Stimulated activated naive CD8-positive, alpha-beta T cell treated with anti-CD3 and anti-CD28 coated beads, Interleukin-15, Interleukin-2, amounts not matched to agents 100 ng/mL and 50 ng/mL, for 24 hours (primary cell): ENCODE results near the gene FUCA2.
"Not testable (repeated sequence)": the region's sequence is repeated elsewhere in the genome, so short reads cannot be mapped to it uniquely, and the experiment has no call there.

Experiments used
- H3K27ac Mint-ChIP-seq: one replicate; pipeline ENCODE4 v1.8.0; 2021; ENCODE audit warnings: mild to moderate bottlenecking, mixed read lengths
- H3K27me3 Mint-ChIP-seq: one replicate; pipeline ENCODE4 v1.8.0; 2021; ENCODE audit warnings: mixed read lengths
- H3K36me3 Mint-ChIP-seq: one replicate; pipeline ENCODE4 v1.8.0; 2021; ENCODE audit warnings: low read depth, mixed read lengths
- H3K4me1 Mint-ChIP-seq: one replicate; pipeline ENCODE4 v1.8.0; 2021; ENCODE audit warnings: low read depth, mixed read lengths
- H3K4me3 Mint-ChIP-seq: one replicate; pipeline ENCODE4 v1.8.0; 2021; ENCODE audit warnings: mild to moderate bottlenecking, mixed read lengths
- H3K9me3 Mint-ChIP-seq: one replicate; pipeline ENCODE4 v1.8.0; 2021; ENCODE audit warnings: mixed read lengths

The FUCA2 gene

GRCh38 chr6:143490775-143491174 is 20.7 kb downstream of the FUCA2 start:
- peaks cover 29% of the 10 kb centered on the region for H3K36me3 Mint-ChIP-seq
- H3K4me3 Mint-ChIP-seq: no peak overlapping the region
- no peaks in the 10 kb centered on the region for H3K4me1 Mint-ChIP-seq
- no peak overlapping the region for H3K27ac Mint-ChIP-seq
- no peaks in the 10 kb centered on the region for H3K27me3 Mint-ChIP-seq
- no peaks in the 10 kb centered on the region for H3K9me3 Mint-ChIP-seq

- Mint-ChIP-seq H3K4me1 (no peaks in the 10 kb centered on the region), H3K9me3 (no peaks in the 10 kb centered on the region), H3K36me3 (peaks cover 27% of the 10 kb centered on the region), H3K27me3 (no peaks in the 10 kb centered on the region), H3K27ac (no peak overlapping the region), H3K4me3 (no peak overlapping the region)
Measured at GRCh38 chr6:143490244-143490643, 21.3 kb downstream of the FUCA2 start.

- H3K4me1 Mint-ChIP-seq: no peaks in the 10 kb centered on the region
- no peak overlapping the region for H3K27ac Mint-ChIP-seq
- H3K27me3 Mint-ChIP-seq: no peaks in the 10 kb centered on the region
- H3K9me3 Mint-ChIP-seq: no peaks in the 10 kb centered on the region
- H3K4me3 Mint-ChIP-seq: no peak overlapping the region
- peaks cover 20% of the 10 kb centered on the region for H3K36me3 Mint-ChIP-seq
Measured at GRCh38 chr6:143486752-143487151, 24.8 kb downstream of the FUCA2 start.

GRCh38 chr6:143485967-143486366 is 25.6 kb downstream of the FUCA2 start:
- no peaks in the 10 kb centered on the region for H3K27me3 Mint-ChIP-seq
- H3K36me3 Mint-ChIP-seq: peaks cover 20% of the 10 kb centered on the region
- H3K4me3 Mint-ChIP-seq: no peak overlapping the region
- no peaks in the 10 kb centered on the region for H3K4me1 Mint-ChIP-seq
- H3K9me3 Mint-ChIP-seq: no peaks in the 10 kb centered on the region
- no peak overlapping the region for H3K27ac Mint-ChIP-seq

GRCh38 chr6:143482593-143482992 is 28.9 kb downstream of the FUCA2 start:
- Mint-ChIP-seq H3K4me1 (no peaks in the 10 kb centered on the region), H3K36me3 (peaks cover 25% of the 10 kb centered on the region), H3K27ac (no peak overlapping the region), H3K4me3 (no peak overlapping the region), H3K27me3 (no peaks in the 10 kb centered on the region), H3K9me3 (no peaks in the 10 kb centered on the region)

- Mint-ChIP-seq H3K4me1 (no peaks in the 10 kb centered on the region), H3K27ac (no peak overlapping the region), H3K27me3 (no peaks in the 10 kb centered on the region), H3K36me3 (peaks cover 50% of the 10 kb centered on the region), H3K9me3 (no peaks in the 10 kb centered on the region), H3K4me3 (no peak overlapping the region)
Measured at GRCh38 chr6:143478479-143479062, 32.9 kb downstream of the FUCA2 start.

GRCh38 chr6:143476545-143476944 is 35.0 kb downstream of the FUCA2 start:
- no peak overlapping the region for H3K4me3 Mint-ChIP-seq
- H3K36me3 Mint-ChIP-seq: peaks cover 68% of the 10 kb centered on the region
- H3K4me1 Mint-ChIP-seq: no peaks in the 10 kb centered on the region
- H3K27ac Mint-ChIP-seq: no peak overlapping the region
- H3K9me3 Mint-ChIP-seq: no peaks in the 10 kb centered on the region
- H3K27me3 Mint-ChIP-seq: no peaks in the 10 kb centered on the region

GRCh38 chr6:143471822-143472221 is 39.7 kb downstream of the FUCA2 start:
- Mint-ChIP-seq H3K4me3 (no peak overlapping the region), H3K4me1 (no peaks in the 10 kb centered on the region), H3K27ac (no peak overlapping the region), H3K27me3 (no peaks in the 10 kb centered on the region), H3K9me3 (no peaks in the 10 kb centered on the region), H3K36me3 (peaks cover 72% of the 10 kb centered on the region)

- not testable (repeated sequence) for H3K27ac Mint-ChIP-seq, H3K4me1 Mint-ChIP-seq, H3K9me3 Mint-ChIP-seq, H3K27me3 Mint-ChIP-seq, H3K4me3 Mint-ChIP-seq
- H3K36me3 Mint-ChIP-seq: peaks cover 62% of the 10 kb centered on the region
Measured at GRCh38 chr6:143468823-143469222, 42.7 kb downstream of the FUCA2 start.

GRCh38 chr6:143468026-143468425 is 43.5 kb downstream of the FUCA2 start:
- Mint-ChIP-seq H3K4me1 (no peaks in the 10 kb centered on the region), H3K27me3 (no peaks in the 10 kb centered on the region), H3K4me3 (no peak overlapping the region), H3K36me3 (peaks cover 56% of the 10 kb centered on the region), H3K9me3 (no peaks in the 10 kb centered on the region), H3K27ac (no peak overlapping the region)

GRCh38 chr6:143465546-143465945 is 46.0 kb downstream of the FUCA2 start:
- H3K4me1 Mint-ChIP-seq: no peaks in the 10 kb centered on the region
- no peaks in the 10 kb centered on the region for H3K9me3 Mint-ChIP-seq
- no peak overlapping the region for H3K27ac Mint-ChIP-seq
- H3K36me3 Mint-ChIP-seq: peaks cover 50% of the 10 kb centered on the region
- no peaks in the 10 kb centered on the region for H3K27me3 Mint-ChIP-seq
- H3K4me3 Mint-ChIP-seq: no peak overlapping the region

GRCh38 chr6:143457563-143458359 is 53.8 kb downstream of the FUCA2 start:
- Mint-ChIP-seq H3K4me1 (peaks cover 28% of the 10 kb centered on the region), H3K4me3 (no peak overlapping the region), H3K9me3 (no peaks in the 10 kb centered on the region), H3K36me3 (peaks cover 44% of the 10 kb centered on the region), H3K27me3 (no peaks in the 10 kb centered on the region), H3K27ac (no peak overlapping the region)

- H3K36me3 Mint-ChIP-seq: peaks cover 33% of the 10 kb centered on the region
- no peaks in the 10 kb centered on the region for H3K27me3 Mint-ChIP-seq
- peak overlapping the region; percentile 98 for H3K27ac Mint-ChIP-seq
- H3K9me3 Mint-ChIP-seq: no peaks in the 10 kb centered on the region
- H3K4me3 Mint-ChIP-seq: peak overlapping the region; percentile 99
- H3K4me1 Mint-ChIP-seq: peaks cover 59% of the 10 kb centered on the region
Measured at GRCh38 chr6:143451531-143451930, 60.0 kb downstream of the FUCA2 start.

- Mint-ChIP-seq H3K4me1 (peaks cover 56% of the 10 kb centered on the region), H3K36me3 (peaks cover 34% of the 10 kb centered on the region), H3K27me3 (no peaks in the 10 kb centered on the region), H3K9me3 (no peaks in the 10 kb centered on the region), H3K4me3 (peak within 1 kb of the TSS; percentile 99), H3K27ac (peak within 1 kb of the TSS; percentile 98)
Measured at GRCh38 chr6:143450453-143451371, 60.8 kb downstream of the FUCA2 start, which contains the start of the genes ADAT2 and PEX3. Gene ADAT2 (minus strand): TSS chr6:143450695. CDS start chr6:143450658, 37 bp downstream. Gene PEX3 (plus strand): TSS chr6:143450805. CDS start chr6:143451043, 238 bp downstream.
